OCI-LY3 (cell line): ENCODE measurements around the gene ZNF692.
A peak's percentile ranks its signal among the peaks of the same experiment; 100 is the strongest.

Source experiments
- H2AFZ ChIP-seq: fragments of 200-600, 300-600 bp; shearing (Covaris generic); 2 replicates; pipeline ENCODE4 v1.6.0; 2014; ENCODE audit warnings: antibody characterized with exemption, low read depth, low read length
- H3K27ac ChIP-seq: fragments of 200-600, 300-600 bp; sonication (generic); 2 replicates; pipeline ENCODE4 v1.5.1; 2014; ENCODE audit warnings: mild to moderate bottlenecking, low read length, moderate library complexity, mixed read lengths
- H3K27me3 ChIP-seq: fragments of 200-600, 300-600 bp; sonication (generic); 2 replicates; pipeline ENCODE4 v1.6.1; 2014; ENCODE audit warnings: low read depth, low read length, mixed read lengths
- H3K36me3 ChIP-seq: fragments of 200-600, 300-600 bp; sonication (generic); replicated peaks from 2 replicates; pipeline ENCODE3; 2014; ENCODE audit warnings: low read depth, low read length, mixed read lengths
- H3K4me1 ChIP-seq: fragments of 300-600, 200-600 bp; sonication (generic); 2 replicates; pipeline ENCODE4 v1.6.1; 2014; ENCODE audit warnings: low read length, mixed read lengths
- H3K4me2 ChIP-seq: fragments of 200-600, 300-600 bp; sonication (generic); 2 replicates; pipeline ENCODE4 v1.6.1; 2014; ENCODE audit warnings: low read length, mixed read lengths
- H3K4me3 ChIP-seq: fragments of 300-600, 200-600 bp; sonication (generic); 2 replicates; pipeline ENCODE4 v1.5.1; 2014; ENCODE audit warnings: antibody characterized with exemption, mild to moderate bottlenecking, low read length, moderate library complexity
- H3K79me2 ChIP-seq: fragments of 300-600, 200-600 bp; shearing (Covaris generic); 2 replicates; pipeline ENCODE4 v1.6.1; 2014; ENCODE audit warnings: mild to moderate bottlenecking, low read length, mixed read lengths
- H3K9ac ChIP-seq: fragments of 300-600, 200-600 bp; shearing (Covaris generic); 2 replicates; pipeline ENCODE4 v1.6.0; 2014; ENCODE audit warnings: mild to moderate bottlenecking, low read length, moderate library complexity
- H3K9me3 ChIP-seq: fragments of 200-600, 300-600 bp; shearing (Covaris generic); 2 replicates; pipeline ENCODE4 v1.6.1; 2014; ENCODE audit warnings: low read length, mixed read lengths; ENCODE audit not compliant: insufficient read depth
- H4K20me1 ChIP-seq: fragments of 200-600, 300-600 bp; sonication (generic); 2 replicates; pipeline ENCODE4 v1.6.1; 2016; ENCODE audit warnings: low read length, mixed read lengths; ENCODE audit not compliant: insufficient read depth
- CTCF ChIP-seq: fragments of 200-600, 300-600 bp; sonication (generic); IDR thresholded peaks from 2 replicates; pipeline ENCODE4 v1.5.1; 2014; ENCODE audit warnings: antibody characterized with exemption, low read length, low read depth
- EZH2phosphoT487 ChIP-seq: fragments of 200-600 bp; shearing (Covaris generic); IDR thresholded peaks from 2 replicates; pipeline ENCODE4 v1.6.1; 2018; ENCODE audit warnings: antibody characterized with exemption, mixed run types, low read depth

Gene ZNF692

GRCh38 chr1:248808876-248809275 is 50.0 kb downstream of the ZNF692 start:
- TF ChIP-seq CTCF, result no peak
- no peak for TF ChIP-seq EZH2phosphoT487
- Histone ChIP-seq H4K20me1 (no peaks in the 10 kb centered on the region), H3K4me3 (no peak overlapping the region), H3K4me1 (peaks cover 19% of the 10 kb centered on the region), H3K27ac (no peak overlapping the region), H3K9me3 (no peaks in the 10 kb centered on the region), H3K4me2 (no peak overlapping the region), H3K9ac (no peak overlapping the region), H3K36me3 (peaks cover 6% of the 10 kb centered on the region), H3K79me2 (no peaks in the 10 kb centered on the region), H3K27me3 (no peaks in the 10 kb centered on the region), H2AFZ (no peak overlapping the region)

- no peaks in the 10 kb centered on the region for H3K79me2 ChIP-seq
- H3K27ac ChIP-seq, result no peak overlapping the region
- H4K20me1 ChIP-seq, result no peaks in the 10 kb centered on the region
- no peaks in the 10 kb centered on the region for H3K9me3 ChIP-seq
- H3K4me3 ChIP-seq, result no peak overlapping the region
- H3K27me3 ChIP-seq, result peaks cover 4% of the 10 kb centered on the region; the same call in 1 of the 2 replicates
- no peak overlapping the region for H3K9ac ChIP-seq
- peak; percentile 97 for TF ChIP-seq CTCF
- no peak for TF ChIP-seq EZH2phosphoT487
- H3K4me2 ChIP-seq, result no peak overlapping the region
- peaks cover 19% of the 10 kb centered on the region for H3K4me1 ChIP-seq
- no peak overlapping the region for H2AFZ ChIP-seq
- H3K36me3 ChIP-seq, result no peaks in the 10 kb centered on the region
Measured at GRCh38 chr1:248807067-248807737, 51.7 kb downstream of the ZNF692 start.

- Histone ChIP-seq H3K4me2 (peak overlapping the region; percentile 94), H3K27ac (no peak overlapping the region), H3K9ac (no peak overlapping the region; the same call in 1 of the 2 replicates)
Measured at GRCh38 chr1:248805876-248806275, 53.0 kb downstream of the ZNF692 start.

More at GRCh38 chr1:248805876-248806275, 53.0 kb downstream of the ZNF692 start:
- Histone ChIP-seq H2AFZ (no peak overlapping the region), H4K20me1 (no peaks in the 10 kb centered on the region), H3K27me3 (peaks cover 16% of the 10 kb centered on the region), H3K4me1 (peaks cover 19% of the 10 kb centered on the region), H3K9me3 (no peaks in the 10 kb centered on the region), H3K4me3 (no peak overlapping the region), H3K36me3 (no peaks in the 10 kb centered on the region), H3K79me2 (no peaks in the 10 kb centered on the region)
- TF ChIP-seq CTCF (no peak), EZH2phosphoT487 (no peak)
